GM19467 (cell line): ENCODE data around the gene RPS8.
"Not testable (repeated sequence)": the region's sequence is repeated elsewhere in the genome, so short reads cannot be mapped to it uniquely, and the experiment has no call there.

ENCODE experiments used
- ATAC-seq: cut with Tn5 transposase; IDR thresholded peaks from one replicate; pipeline ENCODE4 v1.9.1; 2021; ENCODE audit warnings: mild to moderate bottlenecking, moderate library complexity; ENCODE audit not compliant: unreplicated experiment

RPS8 gene

GRCh38 chr1:44819196-44819607 lies 43.9 kb downstream of the RPS8 start:
- ATAC-seq = no peak

- ATAC-seq = peak; percentile 66
Observed at GRCh38 chr1:44819608-44820327, 44.4 kb downstream of the RPS8 start.

- no peak for ATAC-seq
Observed at GRCh38 chr1:44820328-44821239, 45.2 kb downstream of the RPS8 start.

- ATAC-seq = no peak
Observed at GRCh38 chr1:44821240-44821715, 45.9 kb downstream of the RPS8 start.

GRCh38 chr1:44822131-44822701 lies 46.9 kb downstream of the RPS8 start:
- ATAC-seq = no peak

- no peak for ATAC-seq
Observed at GRCh38 chr1:44822981-44823451, 47.7 kb downstream of the RPS8 start.

GRCh38 chr1:44824392-44824791 lies 49.1 kb downstream of the RPS8 start:
- ATAC-seq = not testable (repeated sequence)

GRCh38 chr1:44826375-44827196 lies 51.2 kb downstream of the RPS8 start:
- no peak for ATAC-seq

- ATAC-seq = no peak
Observed at GRCh38 chr1:44827197-44828002, 52.1 kb downstream of the RPS8 start.

GRCh38 chr1:44828003-44828651 lies 52.8 kb downstream of the RPS8 start:
- ATAC-seq = no peak
